ENCODE results near the gene PRMT9.

PRMT9 gene

GRCh38 chr4:147625733-147626132 lies 58.2 kb downstream of the PRMT9 start:
- H3K4me1 Mint-ChIP-seq = peaks cover 4% of the 10 kb centered on the region
- no peaks in the 10 kb centered on the region for H3K27me3 Mint-ChIP-seq
- no peak for DNase-seq
- CTCF ChIA-PET = no interaction called here
- H3K27ac Mint-ChIP-seq = no peak overlapping the region
- H3K9me3 Mint-ChIP-seq = no peaks in the 10 kb centered on the region
- no peak overlapping the region for H3K4me3 Mint-ChIP-seq
- H3K36me3 Mint-ChIP-seq = peaks cover 36% of the 10 kb centered on the region

- DNase-seq = no peak
- H3K27ac Mint-ChIP-seq = no peak overlapping the region
- H3K27me3 Mint-ChIP-seq = no peaks in the 10 kb centered on the region
- H3K4me3 Mint-ChIP-seq = no peak overlapping the region
- peaks cover 35% of the 10 kb centered on the region for H3K4me1 Mint-ChIP-seq
- no peaks in the 10 kb centered on the region for H3K9me3 Mint-ChIP-seq
- peaks cover 28% of the 10 kb centered on the region for H3K36me3 Mint-ChIP-seq
- CTCF ChIA-PET = no interaction called here
Measured at GRCh38 chr4:147620315-147620714, 63.6 kb downstream of the PRMT9 start.

DNA sequence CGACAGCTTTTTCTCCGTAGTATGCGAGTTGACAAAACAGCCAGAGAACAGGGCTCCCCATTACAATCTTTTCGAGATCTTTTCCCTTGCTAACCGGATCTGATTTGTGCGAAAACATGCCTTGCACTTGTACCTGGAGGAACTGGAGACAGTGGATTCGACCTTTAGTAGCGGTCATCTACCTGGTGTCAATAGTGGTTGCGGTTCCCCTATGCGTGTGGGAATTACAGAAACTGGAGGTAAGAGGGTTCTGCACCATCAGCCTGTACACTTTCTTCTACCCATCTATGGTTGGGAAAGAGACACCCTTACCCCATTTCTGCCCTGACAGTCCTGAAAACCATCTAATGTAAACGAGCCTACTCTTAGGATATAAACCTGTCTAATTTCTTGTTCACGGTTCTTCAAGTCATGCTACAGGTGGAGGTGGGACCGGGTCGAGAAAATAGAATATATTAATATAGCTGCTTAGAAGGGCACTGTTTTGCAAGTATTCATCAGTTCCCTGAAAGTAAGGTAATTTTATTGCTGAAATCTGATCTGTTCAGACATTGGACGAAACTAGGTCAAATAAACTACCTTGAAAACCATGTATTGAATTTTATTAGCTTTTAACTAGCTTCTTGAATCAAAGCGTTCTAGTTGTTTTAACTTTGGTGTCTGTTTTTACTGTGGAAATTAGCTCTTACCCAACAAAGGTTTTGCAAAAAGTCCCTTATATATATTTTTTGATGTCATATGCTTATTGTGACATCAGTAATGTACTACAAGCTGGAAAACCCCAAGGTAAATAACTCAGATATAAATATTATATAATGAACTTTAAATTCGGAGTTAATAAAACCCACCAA lies 65.9 kb downstream of the PRMT9 start:
- Mint-ChIP-seq H3K36me3 (peaks cover 19% of the 10 kb centered on the region), H3K27me3 (peaks cover 4% of the 10 kb centered on the region), H3K4me3 (peak overlapping the region; percentile 86), H3K4me1 (peaks cover 35% of the 10 kb centered on the region), H3K27ac (peak overlapping the region; percentile 97), H3K9me3 (no peaks in the 10 kb centered on the region)
- CTCF ChIA-PET = interaction anchor here (1.6 to 4.4 kb wide), 2 partner anchors 90 to 249 kb away, joined by 5 to 35 read pairs; no protein-coding TSS in a partner anchor
- no peak for DNase-seq

- CTCF ChIA-PET = interaction anchor here (0.6 to 4.4 kb wide), 3 partner anchors 16 to 250 kb away, joined by 3 to 35 read pairs (median 3); no protein-coding TSS in a partner anchor
- Mint-ChIP-seq H3K4me1 (peaks cover 35% of the 10 kb centered on the region), H3K27ac (peak within 1 kb of the TSS; percentile 97), H3K27me3 (peaks cover 4% of the 10 kb centered on the region), H3K36me3 (peaks cover 13% of the 10 kb centered on the region), H3K4me3 (peak within 1 kb of the TSS; percentile 86), H3K9me3 (no peaks in the 10 kb centered on the region)
- DNase-seq = peak; percentile 99
Measured at GRCh38 chr4:147617173-147617840, 66.7 kb downstream of the PRMT9 start, which contains the start of gene TMEM184C. TMEM184C (plus strand) TSS chr4:147617397; CDS start chr4:147617957, 560 bp downstream.

DNA sequence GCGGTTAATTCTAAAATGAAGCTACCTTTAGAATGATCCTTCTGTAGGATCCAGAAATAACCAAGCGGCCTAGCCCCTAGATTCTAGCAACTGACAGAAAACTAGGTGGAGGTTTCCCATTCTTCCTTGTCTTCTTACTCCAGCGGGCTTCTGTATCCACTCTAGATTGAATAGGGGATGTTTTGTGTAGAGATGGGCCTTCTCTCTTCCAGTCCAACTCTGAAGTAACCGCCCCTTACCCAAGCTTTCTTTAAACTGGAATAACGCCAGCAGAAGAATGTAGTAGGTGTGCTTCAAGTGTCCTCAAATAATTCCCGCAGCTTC lies 67.2 kb downstream of the PRMT9 start:
- DNase-seq = no peak
- CTCF ChIA-PET = interaction anchor here (0.6 to 4.4 kb wide), 3 partner anchors 17 to 250 kb away, joined by 3 to 35 read pairs (median 3); no protein-coding TSS in a partner anchor
- H3K4me1 Mint-ChIP-seq = peaks cover 35% of the 10 kb centered on the region

DNA sequence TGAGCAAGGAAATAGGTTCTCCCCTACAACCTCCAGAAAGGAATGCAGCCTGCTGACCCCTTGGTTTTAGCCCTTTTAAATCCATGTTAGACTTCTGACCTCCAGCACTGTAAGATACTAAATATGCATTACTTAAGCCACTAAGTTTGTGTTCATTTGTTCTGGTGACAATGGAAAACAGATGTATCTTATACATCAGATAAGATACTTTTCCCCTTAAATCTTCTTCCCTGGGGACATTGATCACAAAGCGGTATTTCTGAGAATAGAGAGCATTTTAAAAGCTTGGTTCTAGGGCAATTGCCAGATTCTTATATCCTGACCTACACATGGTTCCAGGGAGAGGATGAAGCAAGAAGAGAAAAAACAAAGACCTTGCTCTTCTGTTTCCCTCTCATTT lies 73.3 kb downstream of the PRMT9 start:
- DNase-seq = no peak
- Mint-ChIP-seq H3K4me3 (no peak overlapping the region), H3K27me3 (peaks cover 26% of the 10 kb centered on the region), H3K36me3 (no peaks in the 10 kb centered on the region), H3K9me3 (no peaks in the 10 kb centered on the region), H3K4me1 (no peaks in the 10 kb centered on the region), H3K27ac (no peak overlapping the region)
- CTCF ChIA-PET = no interaction called here

More for the DNA sequence above, 67.2 kb downstream of the PRMT9 start:
- H3K4me3 Mint-ChIP-seq = peak overlapping the region; percentile 86
- peak overlapping the region; percentile 97 for H3K27ac Mint-ChIP-seq
- H3K27me3 Mint-ChIP-seq = peaks cover 4% of the 10 kb centered on the region
- H3K9me3 Mint-ChIP-seq = no peaks in the 10 kb centered on the region
- peaks cover 13% of the 10 kb centered on the region for H3K36me3 Mint-ChIP-seq

DNA sequence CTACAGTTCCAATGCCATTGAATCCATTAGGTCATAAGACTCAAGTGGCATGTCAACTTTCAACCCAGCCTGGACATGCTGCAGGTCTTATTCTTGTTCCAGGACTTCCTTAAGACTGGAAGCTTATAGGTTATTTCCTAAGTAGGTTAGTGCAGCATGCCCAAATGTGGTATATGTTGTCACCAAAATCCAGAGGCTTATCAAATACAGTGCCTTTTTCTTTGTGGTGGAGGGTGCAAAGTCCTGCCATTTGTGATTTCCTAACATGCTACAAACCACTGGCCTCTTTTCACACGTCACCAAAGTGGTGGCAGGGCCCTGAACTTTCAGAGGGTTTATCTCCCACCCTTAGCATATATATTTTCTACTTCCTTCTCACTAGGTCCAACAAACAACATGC lies 76.5 kb downstream of the PRMT9 start:
- Mint-ChIP-seq H3K4me1 (no peaks in the 10 kb centered on the region), H3K36me3 (no peaks in the 10 kb centered on the region), H3K4me3 (no peak overlapping the region), H3K9me3 (no peaks in the 10 kb centered on the region), H3K27me3 (peaks cover 25% of the 10 kb centered on the region), H3K27ac (no peak overlapping the region)
- CTCF ChIA-PET = no interaction called here
- no peak for DNase-seq

GRCh38 chr4:147605499-147605898 lies 78.5 kb downstream of the PRMT9 start:
- no peak for DNase-seq
- Mint-ChIP-seq H3K4me3 (no peak overlapping the region), H3K27me3 (peaks cover 18% of the 10 kb centered on the region), H3K36me3 (no peaks in the 10 kb centered on the region), H3K27ac (no peak overlapping the region), H3K9me3 (no peaks in the 10 kb centered on the region), H3K4me1 (no peaks in the 10 kb centered on the region)
- CTCF ChIA-PET = interaction anchor here (1.8 kb wide), 1 partner anchor 261 kb away, joined by 5 read pairs; no protein-coding TSS in a partner anchor

DNA sequence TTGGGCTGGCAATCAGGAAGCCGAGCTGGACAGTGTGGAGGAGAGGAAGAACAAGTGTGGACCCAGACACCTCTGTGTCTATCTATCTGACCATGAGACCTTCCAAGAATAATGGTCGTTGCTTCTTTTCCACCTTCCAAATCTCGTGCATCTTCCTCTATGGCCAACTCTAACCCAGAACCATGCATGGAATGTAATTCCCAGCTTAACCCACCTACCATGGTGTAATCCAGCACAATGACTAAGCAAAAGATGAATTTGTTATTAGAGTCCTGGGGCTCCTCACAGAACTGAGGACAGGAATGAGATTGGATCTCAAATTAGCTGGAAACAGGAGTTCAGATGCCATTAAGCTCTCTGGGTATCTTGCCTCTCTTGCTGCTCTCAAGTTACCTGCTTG lies 84.2 kb downstream of the PRMT9 start:
- H3K9me3 Mint-ChIP-seq = no peaks in the 10 kb centered on the region
- no peak for DNase-seq
- H3K27me3 Mint-ChIP-seq = peaks cover 4% of the 10 kb centered on the region
- H3K27ac Mint-ChIP-seq = no peak overlapping the region
- H3K36me3 Mint-ChIP-seq = no peaks in the 10 kb centered on the region
- no peak overlapping the region for H3K4me3 Mint-ChIP-seq
- H3K4me1 Mint-ChIP-seq = no peaks in the 10 kb centered on the region
- CTCF ChIA-PET = interaction anchor here (5.8 kb wide), 1 partner anchor 266 kb away, joined by 65 read pairs; no protein-coding TSS in a partner anchor

DNA sequence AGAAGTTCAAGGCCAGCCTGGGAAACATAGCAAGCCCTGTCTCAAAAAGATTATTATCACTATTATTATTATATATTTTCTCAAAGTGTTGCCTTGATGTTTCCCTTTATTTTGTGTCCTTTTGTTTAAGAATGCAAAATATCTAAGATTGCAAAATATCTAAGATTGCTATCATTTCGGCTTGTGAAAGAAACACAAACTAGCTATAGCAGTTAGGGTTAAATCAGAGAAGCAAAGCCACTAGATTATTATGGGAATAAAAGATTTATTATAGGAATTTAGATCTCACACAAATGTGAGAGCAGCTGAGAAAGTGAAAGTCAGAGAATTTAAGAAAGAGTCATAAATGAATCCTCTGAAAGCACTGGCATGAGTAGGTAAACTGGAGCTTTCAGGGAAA lies 84.8 kb downstream of the PRMT9 start:
- Mint-ChIP-seq H3K9me3 (no peaks in the 10 kb centered on the region), H3K4me1 (no peaks in the 10 kb centered on the region), H3K36me3 (no peaks in the 10 kb centered on the region), H3K4me3 (no peak overlapping the region), H3K27me3 (peaks cover 4% of the 10 kb centered on the region), H3K27ac (no peak overlapping the region)
- CTCF ChIA-PET = interaction anchor here (1.6 to 5.8 kb wide), 2 partner anchors 10 to 266 kb away, joined by 5 to 65 read pairs; no protein-coding TSS in a partner anchor
- DNase-seq = no peak

GRCh38 chr4:147597561-147597960 lies 86.4 kb downstream of the PRMT9 start:
- no peaks in the 10 kb centered on the region for H3K4me1 Mint-ChIP-seq
- CTCF ChIA-PET = interaction anchor here (1.6 to 5.8 kb wide), 3 partner anchors 8 to 268 kb away, joined by 5 to 65 read pairs (median 5); no protein-coding TSS in a partner anchor
- H3K27ac Mint-ChIP-seq = no peak overlapping the region
- no peaks in the 10 kb centered on the region for H3K9me3 Mint-ChIP-seq
- no peaks in the 10 kb centered on the region for H3K36me3 Mint-ChIP-seq
- DNase-seq = no peak
- H3K27me3 Mint-ChIP-seq = peaks cover 4% of the 10 kb centered on the region
- no peak overlapping the region for H3K4me3 Mint-ChIP-seq

GRCh38 chr4:147596981-147597380 lies 87.0 kb downstream of the PRMT9 start:
- Mint-ChIP-seq H3K4me1 (no peaks in the 10 kb centered on the region), H3K27me3 (peaks cover 4% of the 10 kb centered on the region), H3K36me3 (no peaks in the 10 kb centered on the region), H3K9me3 (no peaks in the 10 kb centered on the region), H3K4me3 (no peak overlapping the region), H3K27ac (no peak overlapping the region)
- DNase-seq = no peak
- CTCF ChIA-PET = interaction anchor here (0.9 to 5.8 kb wide), 3 partner anchors 77 to 269 kb away, joined by 3 to 65 read pairs (median 5); no protein-coding TSS in a partner anchor

GRCh38 chr4:147596377-147596776 lies 87.6 kb downstream of the PRMT9 start:
- Mint-ChIP-seq H3K27ac (no peak overlapping the region), H3K9me3 (no peaks in the 10 kb centered on the region), H3K36me3 (no peaks in the 10 kb centered on the region), H3K4me1 (no peaks in the 10 kb centered on the region), H3K27me3 (peaks cover 4% of the 10 kb centered on the region), H3K4me3 (no peak overlapping the region)
- CTCF ChIA-PET = interaction anchor here (0.9 to 5.8 kb wide), 3 partner anchors 77 to 269 kb away, joined by 3 to 65 read pairs (median 5); no protein-coding TSS in a partner anchor
- no peak for DNase-seq

DNA sequence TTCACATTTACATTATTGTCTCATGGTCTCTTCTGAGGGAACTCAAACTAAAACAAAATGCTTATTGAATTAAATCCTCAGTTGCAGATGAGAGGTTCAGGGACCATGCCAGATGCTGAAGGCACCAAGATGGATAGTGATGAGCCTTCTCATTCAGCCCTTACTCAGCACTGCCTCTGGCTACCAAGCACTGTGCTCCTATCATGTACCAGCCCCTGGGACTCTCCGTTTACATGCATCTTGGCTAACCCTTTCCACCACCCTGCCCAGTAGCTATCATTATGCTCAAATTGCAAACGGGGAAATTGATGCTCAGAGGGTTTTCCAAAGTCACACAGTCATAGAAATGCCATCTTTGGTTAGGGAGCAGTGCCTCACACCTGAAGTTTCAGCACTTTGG lies 89.4 kb downstream of the PRMT9 start:
- Mint-ChIP-seq H3K27me3 (peaks cover 2% of the 10 kb centered on the region), H3K4me3 (no peak overlapping the region), H3K9me3 (no peaks in the 10 kb centered on the region), H3K36me3 (no peaks in the 10 kb centered on the region), H3K4me1 (no peaks in the 10 kb centered on the region), H3K27ac (no peak overlapping the region)
- DNase-seq = no peak
- CTCF ChIA-PET = no interaction called here

All from activated naive CD4-positive, alpha-beta T cell treated with anti-CD3 and anti-CD28 coated beads, Interleukin-2, amount 10 ng/mL, durations not matched to agents 7 days and 5 days (primary cell).